Fibroblast of lung (primary cell): ENCODE data around the gene HNRNPU. TPM values are rescaled to one million over a fixed set of nuclear protein-coding genes. Genes with fewer than 3 reads are reported as not detected.

Experiments used
- DNase-seq, 2 donors: peaks; one replicate each; pipeline versions ENCODE4 v3.0.0 to v3.0.0-alpha.2; 2010; ENCODE audit warnings: low read depth in 2 of 2
- H2AFZ ChIP-seq: 2 replicates; pipeline ENCODE4 v1.5.1; 2012; ENCODE audit warnings: low read length, control low read depth, inconsistent platforms
- H3K27ac ChIP-seq: 2 replicates; pipeline ENCODE4 v1.5.1; 2011; ENCODE audit warnings: low read length, control low read depth; ENCODE audit not compliant: insufficient read depth
- H3K27me3 ChIP-seq: 2 replicates; pipeline ENCODE4 v1.5.1; 2011; ENCODE audit warnings: mild to moderate bottlenecking, low read length; ENCODE audit not compliant: control insufficient read depth, insufficient read depth
- H3K36me3 ChIP-seq: 2 replicates; pipeline ENCODE4 v1.5.1; 2011; ENCODE audit warnings: low read length; ENCODE audit not compliant: control insufficient read depth, insufficient read depth
- H3K4me1 ChIP-seq: 2 replicates; pipeline ENCODE4 v1.5.1; 2011; ENCODE audit warnings: low read length; ENCODE audit not compliant: control insufficient read depth, insufficient read depth; ENCODE audit errors: extremely low read depth
- H3K4me2 ChIP-seq: 2 replicates; pipeline ENCODE4 v1.5.1; 2011; ENCODE audit warnings: low read length, control low read depth; ENCODE audit not compliant: insufficient read depth; ENCODE audit errors: extremely low read depth
- H3K4me3 ChIP-seq, 4 experiments: fragments of 200-600 bp in 1 of 4; sonication (generic) in 1 of 4; replicated peaks in 1 of 4; 2 replicates each; pipeline ENCODE4 v1.5.1; 2011 to 2016; ENCODE audit warnings: low read length in 4 of 4, low read depth in 3 of 4, mild to moderate bottlenecking in 3 of 4, control low read depth in 2 of 4, inconsistent platforms in 1 of 4, mixed read lengths in 1 of 4; ENCODE audit not compliant: insufficient read depth in 1 of 4; ENCODE audit errors: control extremely low read depth in 1 of 4
- H3K79me2 ChIP-seq: 2 replicates; pipeline ENCODE4 v1.5.1; 2012; ENCODE audit warnings: mild to moderate bottlenecking, low read length, inconsistent platforms; ENCODE audit not compliant: control insufficient read depth, insufficient read depth
- H3K9ac ChIP-seq: 2 replicates; pipeline ENCODE4 v1.5.1; 2011; ENCODE audit warnings: mild to moderate bottlenecking, low read length, control low read depth; ENCODE audit not compliant: insufficient read depth
- H3K9me3 ChIP-seq: 2 replicates; pipeline ENCODE4 v1.5.1; 2012; ENCODE audit warnings: low read depth, low read length; ENCODE audit not compliant: control insufficient read depth, insufficient read depth
- H4K20me1 ChIP-seq: 2 replicates; pipeline ENCODE4 v1.5.1; 2011; ENCODE audit warnings: low read length; ENCODE audit not compliant: control insufficient read depth, insufficient read depth; ENCODE audit errors: extremely low read depth
- EZH2 ChIP-seq: IDR thresholded peaks from 2 replicates; pipeline ENCODE4 v1.5.1; 2012; ENCODE audit warnings: low read length, control low read depth, mild to moderate bottlenecking; ENCODE audit errors: missing control alignments
- polyA plus RNA-seq, 2 donors: library from polyadenylated mRNA; depleted of rRNA in 1 of 2; stranded (reverse) in 1 of 2; unstranded in 1 of 2; fragments of >200 nt; gene quantifications; 2 replicates each; pipeline ENCODE4 v1.2.1, GENCODE V29; 2011 to 2012; ENCODE audit warnings: missing spikeins in 1 of 2
- total RNA-seq: library from RNA; depleted of rRNA; stranded (reverse); fragments of >200 nt; gene quantifications from 2 replicates; pipeline ENCODE4 v1.2.1, GENCODE V29; 2014
- TF ChIP-seq, protein P1 (sequence below), 2 donors: IDR thresholded peaks in 1 of 2; conservative IDR thresholded peaks in 1 of 2; 1 replicate in 1 of 2; 2 replicates in 1 of 2; pipeline ENCODE4 v1.5.1; 2011 to 2012; ENCODE audit warnings: low read length in 2 of 2, control low read depth in 1 of 2, inconsistent platforms in 1 of 2, low read depth in 1 of 2, mild to moderate bottlenecking in 1 of 2

Gene HNRNPU
- total and polyA plus RNA-seq, 2 donors (not counting 1 experiment from before 2014, with no cell fraction given), result 231 to 383 TPM

DNA sequence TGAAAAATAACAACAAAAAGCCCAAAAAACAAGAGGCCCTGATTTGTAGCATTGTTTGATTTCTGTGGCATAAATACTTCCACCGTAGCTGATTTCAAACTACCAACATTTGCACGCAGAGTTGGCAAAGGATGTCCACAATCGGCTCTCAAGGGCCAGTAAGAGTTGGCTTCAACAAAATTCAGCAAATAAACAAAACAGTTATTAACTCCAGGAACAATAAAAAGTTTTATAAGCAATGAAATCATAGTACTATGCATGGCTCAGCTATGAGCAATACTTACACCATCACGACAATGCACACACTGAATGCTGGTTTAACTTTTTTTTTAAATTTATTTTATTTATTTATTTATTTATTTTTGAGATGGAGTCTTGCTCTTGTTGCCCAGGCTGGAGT is 37.6 kb downstream of the HNRNPU start:
- Histone ChIP-seq H3K9ac (no peak overlapping the region), H3K4me1 (no peaks in the 10 kb centered on the region), H3K27ac (no peak overlapping the region), H3K27me3 (no peaks in the 10 kb centered on the region), H3K4me2 (no peak overlapping the region), H3K4me3 (no peak overlapping the region), H4K20me1 (no peaks in the 10 kb centered on the region), H2AFZ (no peak overlapping the region), H3K36me3 (no peaks in the 10 kb centered on the region), H3K79me2 (no peaks in the 10 kb centered on the region), H3K9me3 (no peaks in the 10 kb centered on the region)
- TF ChIP-seq EZH2, result no peak
- TF ChIP-seq, protein P1, sequence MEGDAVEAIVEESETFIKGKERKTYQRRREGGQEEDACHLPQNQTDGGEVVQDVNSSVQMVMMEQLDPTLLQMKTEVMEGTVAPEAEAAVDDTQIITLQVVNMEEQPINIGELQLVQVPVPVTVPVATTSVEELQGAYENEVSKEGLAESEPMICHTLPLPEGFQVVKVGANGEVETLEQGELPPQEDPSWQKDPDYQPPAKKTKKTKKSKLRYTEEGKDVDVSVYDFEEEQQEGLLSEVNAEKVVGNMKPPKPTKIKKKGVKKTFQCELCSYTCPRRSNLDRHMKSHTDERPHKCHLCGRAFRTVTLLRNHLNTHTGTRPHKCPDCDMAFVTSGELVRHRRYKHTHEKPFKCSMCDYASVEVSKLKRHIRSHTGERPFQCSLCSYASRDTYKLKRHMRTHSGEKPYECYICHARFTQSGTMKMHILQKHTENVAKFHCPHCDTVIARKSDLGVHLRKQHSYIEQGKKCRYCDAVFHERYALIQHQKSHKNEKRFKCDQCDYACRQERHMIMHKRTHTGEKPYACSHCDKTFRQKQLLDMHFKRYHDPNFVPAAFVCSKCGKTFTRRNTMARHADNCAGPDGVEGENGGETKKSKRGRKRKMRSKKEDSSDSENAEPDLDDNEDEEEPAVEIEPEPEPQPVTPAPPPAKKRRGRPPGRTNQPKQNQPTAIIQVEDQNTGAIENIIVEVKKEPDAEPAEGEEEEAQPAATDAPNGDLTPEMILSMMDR (conservative IDR thresholded peaks at IDR 0.05 in 1 of 2, IDR thresholded peaks at IDR 0.05 in 1 of 2; ENCODE audit: low read depth in 1 of 2, low read length in 2 of 2), result no peak
- no peak for DNase-seq

DNA sequence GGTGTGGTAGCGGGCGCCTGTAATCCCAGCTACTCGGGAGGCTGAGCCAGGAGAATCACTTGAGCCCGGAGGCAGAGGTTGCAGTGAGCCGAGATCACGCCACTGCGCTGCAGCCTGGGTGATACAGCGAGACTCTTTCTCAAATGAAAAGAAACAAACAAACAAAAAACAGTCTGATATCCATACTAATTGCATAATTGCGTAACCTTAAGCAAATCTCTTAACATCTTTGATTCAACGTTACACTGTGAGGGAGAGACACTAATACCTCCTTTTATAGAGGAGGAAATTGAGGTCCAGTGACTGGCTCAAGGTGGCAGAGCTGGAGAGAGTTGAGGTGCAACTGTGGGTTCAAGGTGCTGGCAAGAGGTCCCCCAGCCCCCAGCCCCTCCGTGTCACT is 41.5 kb downstream of the HNRNPU start:
- no peak overlapping the region for H3K4me2 ChIP-seq
- no peaks in the 10 kb centered on the region for H3K27me3 ChIP-seq
- H3K27ac ChIP-seq, result no peak overlapping the region
- H2AFZ ChIP-seq, result no peak overlapping the region
- TF ChIP-seq EZH2, result no peak
- TF ChIP-seq, protein P1 (conservative IDR thresholded peaks at IDR 0.05 in 1 of 2, IDR thresholded peaks at IDR 0.05 in 1 of 2; ENCODE audit: low read depth in 1 of 2, low read length in 2 of 2), result no peak
- no peaks in the 10 kb centered on the region for H3K36me3 ChIP-seq
- H3K9ac ChIP-seq, result no peak overlapping the region
- H3K4me3 ChIP-seq, result no peak overlapping the region
- no peaks in the 10 kb centered on the region for H3K79me2 ChIP-seq
- H3K4me1 ChIP-seq, result no peaks in the 10 kb centered on the region
- H4K20me1 ChIP-seq, result no peaks in the 10 kb centered on the region
- no peak for DNase-seq
- no peaks in the 10 kb centered on the region for H3K9me3 ChIP-seq

DNA sequence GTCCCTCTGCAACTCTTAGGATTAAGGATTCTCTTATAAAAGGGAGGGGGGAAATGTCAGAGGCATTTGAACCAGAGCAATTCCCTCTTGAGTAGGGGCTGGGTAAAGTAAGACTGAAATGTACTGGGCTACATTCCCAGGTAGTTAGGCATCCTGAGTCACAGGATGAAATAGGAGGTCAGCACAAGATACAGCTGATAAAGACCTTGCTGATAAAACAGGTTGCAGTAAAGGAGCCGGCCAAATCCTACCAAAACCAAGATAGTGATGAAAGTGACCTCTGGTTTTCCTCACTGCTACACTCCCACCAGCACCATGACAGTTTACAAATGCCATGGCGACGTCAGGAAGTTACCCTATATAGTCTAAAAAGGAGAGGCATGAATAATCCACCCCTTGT is 43.2 kb downstream of the HNRNPU start:
- no peak overlapping the region for H2AFZ ChIP-seq
- peak in 1 of 2 donors; percentile 25 for DNase-seq
- H3K27me3 ChIP-seq, result no peaks in the 10 kb centered on the region
- TF ChIP-seq, protein P1 (conservative IDR thresholded peaks at IDR 0.05 in 1 of 2, IDR thresholded peaks at IDR 0.05 in 1 of 2; ENCODE audit: low read depth in 1 of 2, low read length in 2 of 2), result no peak
- TF ChIP-seq EZH2, result no peak
- H3K9ac ChIP-seq, result no peak overlapping the region
- H3K4me1 ChIP-seq, result no peaks in the 10 kb centered on the region
- no peaks in the 10 kb centered on the region for H3K79me2 ChIP-seq
- H3K4me3 ChIP-seq, result no peak overlapping the region
- no peak overlapping the region for H3K4me2 ChIP-seq
- H3K9me3 ChIP-seq, result no peaks in the 10 kb centered on the region
- H4K20me1 ChIP-seq, result no peaks in the 10 kb centered on the region
- no peak overlapping the region for H3K27ac ChIP-seq
- H3K36me3 ChIP-seq, result no peaks in the 10 kb centered on the region
